PFSK-1 (cell line): ENCODE results near the gene EIPR1.

Experiments used
- FOXP2 ChIP-seq: optimal IDR thresholded peaks from 2 replicates; pipeline ENCODE3; 2011; ENCODE audit warnings: borderline replicate concordance, control low read depth, inconsistent platforms; ENCODE audit not compliant: insufficient read depth; ENCODE audit errors: extremely low read length, extremely low read depth
- POLR2AphosphoS5 ChIP-seq: IDR thresholded peaks from 2 replicates; pipeline ENCODE4 v1.6.1; 2012; ENCODE audit warnings: low read depth, mild to moderate bottlenecking, control low read depth, low read length, moderate library complexity
- SIN3A ChIP-seq: IDR thresholded peaks from 2 replicates; pipeline ENCODE4 v1.6.1; 2012; ENCODE audit warnings: mild to moderate bottlenecking, low read length, moderate library complexity, borderline replicate concordance; ENCODE audit not compliant: insufficient read depth
- TAF1 ChIP-seq: IDR thresholded peaks from 2 replicates; pipeline ENCODE4 v1.6.1; 2012; ENCODE audit warnings: low read length, control low read depth, borderline replicate concordance; ENCODE audit not compliant: insufficient read depth
- TF ChIP-seq, protein P1 (sequence below), 2 experiments: IDR thresholded peaks; 2 replicates each; pipeline versions ENCODE4 v1.6.1 to v1.8.0; 2011 to 2012; ENCODE audit warnings: low read depth in 2 of 2, low read length in 2 of 2, control low read depth in 1 of 2, inconsistent platforms in 1 of 2, mild to moderate bottlenecking in 1 of 2, moderate library complexity in 1 of 2; ENCODE audit not compliant: insufficient read depth in 1 of 2

EIPR1 gene

DNA sequence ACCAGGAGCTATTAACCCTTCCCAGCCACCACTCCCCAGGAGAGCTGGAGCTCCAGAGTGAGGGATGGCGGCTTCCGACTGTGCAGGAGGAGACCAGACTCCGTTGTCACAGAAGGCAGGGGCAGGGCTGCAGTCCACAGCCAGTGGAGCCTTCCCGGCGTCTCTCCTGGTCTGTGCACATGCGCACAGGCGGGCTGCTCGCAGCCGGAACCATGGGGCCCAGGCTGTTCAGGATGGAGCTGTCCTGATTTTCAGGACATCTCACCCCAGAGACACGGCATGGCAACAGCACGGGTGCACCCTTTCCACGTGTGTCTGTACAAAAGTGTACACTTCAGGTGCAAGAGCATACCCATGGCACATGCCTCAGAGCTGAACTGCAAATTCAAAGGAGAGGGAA lies 28.9 kb downstream of the EIPR1 start:
- TF ChIP-seq FOXP2, result no peak
- no peak for TF ChIP-seq POLR2AphosphoS5
- TF ChIP-seq, protein P1, sequence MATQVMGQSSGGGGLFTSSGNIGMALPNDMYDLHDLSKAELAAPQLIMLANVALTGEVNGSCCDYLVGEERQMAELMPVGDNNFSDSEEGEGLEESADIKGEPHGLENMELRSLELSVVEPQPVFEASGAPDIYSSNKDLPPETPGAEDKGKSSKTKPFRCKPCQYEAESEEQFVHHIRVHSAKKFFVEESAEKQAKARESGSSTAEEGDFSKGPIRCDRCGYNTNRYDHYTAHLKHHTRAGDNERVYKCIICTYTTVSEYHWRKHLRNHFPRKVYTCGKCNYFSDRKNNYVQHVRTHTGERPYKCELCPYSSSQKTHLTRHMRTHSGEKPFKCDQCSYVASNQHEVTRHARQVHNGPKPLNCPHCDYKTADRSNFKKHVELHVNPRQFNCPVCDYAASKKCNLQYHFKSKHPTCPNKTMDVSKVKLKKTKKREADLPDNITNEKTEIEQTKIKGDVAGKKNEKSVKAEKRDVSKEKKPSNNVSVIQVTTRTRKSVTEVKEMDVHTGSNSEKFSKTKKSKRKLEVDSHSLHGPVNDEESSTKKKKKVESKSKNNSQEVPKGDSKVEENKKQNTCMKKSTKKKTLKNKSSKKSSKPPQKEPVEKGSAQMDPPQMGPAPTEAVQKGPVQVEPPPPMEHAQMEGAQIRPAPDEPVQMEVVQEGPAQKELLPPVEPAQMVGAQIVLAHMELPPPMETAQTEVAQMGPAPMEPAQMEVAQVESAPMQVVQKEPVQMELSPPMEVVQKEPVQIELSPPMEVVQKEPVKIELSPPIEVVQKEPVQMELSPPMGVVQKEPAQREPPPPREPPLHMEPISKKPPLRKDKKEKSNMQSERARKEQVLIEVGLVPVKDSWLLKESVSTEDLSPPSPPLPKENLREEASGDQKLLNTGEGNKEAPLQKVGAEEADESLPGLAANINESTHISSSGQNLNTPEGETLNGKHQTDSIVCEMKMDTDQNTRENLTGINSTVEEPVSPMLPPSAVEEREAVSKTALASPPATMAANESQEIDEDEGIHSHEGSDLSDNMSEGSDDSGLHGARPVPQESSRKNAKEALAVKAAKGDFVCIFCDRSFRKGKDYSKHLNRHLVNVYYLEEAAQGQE (IDR thresholded peaks at IDR 0.05; ENCODE audit: insufficient read depth in 1 of 2, low read depth in 2 of 2, low read length in 2 of 2), result no peak
- no peak for TF ChIP-seq TAF1
- TF ChIP-seq SIN3A, result no peak

DNA sequence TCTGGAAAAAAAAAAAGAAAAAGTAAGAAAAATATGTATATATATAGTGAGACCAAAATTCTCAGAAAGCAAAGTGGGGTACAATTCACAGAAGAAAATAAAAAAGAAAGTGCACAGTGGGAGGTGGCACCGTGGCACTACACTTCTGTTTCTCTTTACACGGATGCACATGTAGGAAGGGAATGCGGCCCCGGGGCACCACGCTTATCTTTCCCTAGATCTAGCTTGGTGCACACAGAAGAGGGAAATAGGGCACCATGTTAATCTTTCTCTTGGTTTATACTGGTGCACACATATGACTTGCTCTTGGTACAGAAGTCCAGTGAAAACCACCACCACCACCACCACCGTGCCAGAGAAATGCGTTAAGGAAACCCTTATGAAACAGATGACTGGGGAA lies 32.0 kb downstream of the EIPR1 start:
- TF ChIP-seq TAF1, result no peak
- TF ChIP-seq, protein P1 (IDR thresholded peaks at IDR 0.05; ENCODE audit: insufficient read depth in 1 of 2, low read depth in 2 of 2, low read length in 2 of 2), result no peak
- no peak for TF ChIP-seq FOXP2
- no peak for TF ChIP-seq SIN3A
- no peak for TF ChIP-seq POLR2AphosphoS5

DNA sequence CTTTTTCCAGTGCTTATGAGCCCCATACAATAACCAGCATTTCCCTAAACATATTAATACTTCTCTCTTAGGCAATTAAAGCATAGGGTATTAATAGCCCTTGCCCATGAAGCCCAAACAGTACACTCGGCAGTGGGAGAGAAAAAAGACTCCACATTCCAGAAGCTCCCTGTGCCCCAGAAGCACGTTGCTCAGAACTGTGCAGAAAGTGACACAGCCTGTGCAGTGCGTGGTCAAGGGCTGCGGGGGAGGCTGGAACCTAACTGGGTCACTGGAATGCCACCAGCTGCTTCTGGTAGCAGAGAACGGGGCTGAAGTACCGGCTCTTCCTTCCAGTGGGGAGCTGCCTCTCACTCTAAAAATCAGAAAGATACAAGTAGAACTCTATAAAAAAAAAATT lies 32.7 kb downstream of the EIPR1 start:
- TF ChIP-seq, protein P1 (IDR thresholded peaks at IDR 0.05; ENCODE audit: insufficient read depth in 1 of 2, low read depth in 2 of 2, low read length in 2 of 2), result no peak
- TF ChIP-seq SIN3A, result no peak
- TF ChIP-seq FOXP2, result no peak
- no peak for TF ChIP-seq TAF1
- TF ChIP-seq POLR2AphosphoS5, result no peak

DNA sequence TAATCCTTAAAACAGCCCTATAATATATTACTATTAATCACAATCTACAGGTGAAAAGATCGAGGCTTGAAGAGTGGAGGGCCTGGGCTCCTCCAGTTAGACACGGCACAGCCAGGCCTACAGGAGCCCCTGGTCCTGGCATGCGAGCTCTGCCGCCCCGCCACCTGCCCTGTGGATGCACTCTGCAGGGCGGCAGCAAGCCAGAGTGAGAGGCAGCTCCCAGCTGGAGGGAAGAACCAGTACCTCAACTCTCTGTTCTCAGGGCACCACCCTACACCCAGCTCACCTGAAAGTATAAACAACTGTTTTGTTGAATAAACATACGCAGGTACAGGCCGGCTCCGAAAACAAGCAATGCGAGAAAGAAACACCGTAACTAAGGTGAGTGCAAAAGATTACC lies 34.6 kb downstream of the EIPR1 start:
- TF ChIP-seq FOXP2 (no peak), TAF1 (no peak), SIN3A (no peak), POLR2AphosphoS5 (no peak)
- TF ChIP-seq, protein P1 (IDR thresholded peaks at IDR 0.05; ENCODE audit: insufficient read depth in 1 of 2, low read depth in 2 of 2, low read length in 2 of 2), result no peak

DNA sequence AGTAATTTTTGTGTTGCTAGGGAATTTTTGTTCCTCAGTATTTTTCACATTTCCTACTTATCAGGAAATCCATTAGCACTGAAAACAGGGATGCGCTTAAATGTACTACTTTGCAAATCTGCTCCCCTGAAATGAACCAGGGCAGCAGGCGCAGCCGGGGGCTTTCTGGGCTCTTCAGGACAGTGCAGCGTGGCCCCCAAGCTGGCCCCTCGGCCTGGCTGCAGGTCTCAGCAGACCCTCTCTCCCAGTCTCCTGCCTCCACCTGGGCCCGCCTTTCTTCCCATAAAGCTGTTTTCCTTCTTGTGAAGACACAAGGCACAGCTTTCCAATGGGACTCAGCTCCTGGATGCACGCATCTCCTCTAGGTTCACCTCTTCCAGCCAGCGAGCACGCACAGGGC lies 35.3 kb downstream of the EIPR1 start:
- TF ChIP-seq FOXP2 (no peak), POLR2AphosphoS5 (no peak), TAF1 (no peak), SIN3A (no peak)
- TF ChIP-seq, protein P1 (IDR thresholded peaks at IDR 0.05; ENCODE audit: insufficient read depth in 1 of 2, low read depth in 2 of 2, low read length in 2 of 2), result no peak
